MG63 (cell line): ENCODE results near the gene MFSD1. TPM values are rescaled to one million over a fixed set of nuclear protein-coding genes. Genes with fewer than 3 reads are reported as not detected.
"Not testable (repeated sequence)": the region's sequence is repeated elsewhere in the genome, so short reads cannot be mapped to it uniquely, and the experiment has no call there.

Experiments used
- DNase-seq: peaks from one replicate; pipeline ENCODE4 v3.0.0-alpha.2; 2020
- H3K27me3 ChIP-seq: fragments of 250-450 bp; sonication (Bioruptor Pico); 2 replicates; pipeline ENCODE4 v1.5.1; 2020; ENCODE audit warnings: mild to moderate bottlenecking, moderate library complexity
- H3K36me3 ChIP-seq: fragments of 250-450 bp; sonication (Bioruptor Pico); 2 replicates; pipeline ENCODE4 v1.5.1; 2020; ENCODE audit warnings: mild to moderate bottlenecking, moderate library complexity
- H3K4me3 ChIP-seq: fragments of 250-450 bp; sonication (Bioruptor Pico); 2 replicates; pipeline ENCODE4 v1.5.1; 2020; ENCODE audit warnings: mild to moderate bottlenecking, moderate library complexity
- H3K9me3 ChIP-seq: fragments of 250-450 bp; sonication (Bioruptor Pico); 2 replicates; pipeline ENCODE4 v1.5.1; 2020; ENCODE audit warnings: mild to moderate bottlenecking, moderate library complexity
- total RNA-seq: library from RNA; depleted of rRNA; stranded (reverse); fragments of >200 nt; shearing (Covaris generic); gene quantifications from 2 replicates; pipeline ENCODE4 v1.2.3, GENCODE V29; 2014; ENCODE audit warnings: low replicate concordance

The MFSD1 gene
- total RNA-seq, 1 experiment from 2014 or later = 122 TPM

DNA sequence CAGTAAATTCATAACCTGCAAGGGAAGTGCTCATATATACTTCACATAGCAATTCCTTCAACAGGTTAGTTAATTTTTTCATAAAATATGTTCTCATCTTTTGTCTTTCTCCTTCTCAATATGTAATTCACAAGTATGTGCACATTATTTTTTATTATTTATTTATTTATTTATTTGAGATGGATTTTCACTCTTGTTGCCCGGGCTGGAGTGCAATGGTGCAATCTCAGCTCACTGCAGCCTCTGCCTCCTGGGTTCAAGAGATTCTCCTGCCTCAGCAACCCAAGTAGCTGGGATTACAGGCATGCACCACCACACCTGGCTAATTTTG is 10.3 kb upstream of the MFSD1 start:
- not testable (repeated sequence) for DNase-seq, H3K4me3 ChIP-seq, H3K9me3 ChIP-seq, H3K36me3 ChIP-seq, H3K27me3 ChIP-seq

DNA sequence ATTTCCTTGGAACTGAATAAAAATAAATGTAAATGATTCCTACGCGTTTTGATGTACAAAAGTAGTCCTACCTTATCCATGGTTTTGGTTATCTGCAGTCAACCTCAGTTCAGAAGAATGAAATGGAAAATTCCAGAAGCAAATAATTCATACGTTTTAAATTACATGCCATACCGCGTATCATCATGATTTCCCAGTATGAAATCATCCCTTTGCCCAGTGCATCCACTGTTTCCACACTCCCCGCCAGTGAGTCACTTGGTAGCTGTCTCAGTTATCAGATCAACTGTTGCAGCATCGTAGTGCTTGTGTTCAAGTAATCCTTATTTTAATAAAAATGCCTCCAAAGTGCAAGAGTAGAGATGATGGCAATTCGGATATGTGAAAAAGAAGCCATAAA is 9.1 kb upstream of the MFSD1 start:
- Histone ChIP-seq H3K27me3 (no peaks in the 10 kb centered on the region), H3K9me3 (peaks cover under 1% of the 10 kb centered on the region), H3K36me3 (no peaks in the 10 kb centered on the region), H3K4me3 (no peak overlapping the region)
- peak; percentile 82 for DNase-seq

DNA sequence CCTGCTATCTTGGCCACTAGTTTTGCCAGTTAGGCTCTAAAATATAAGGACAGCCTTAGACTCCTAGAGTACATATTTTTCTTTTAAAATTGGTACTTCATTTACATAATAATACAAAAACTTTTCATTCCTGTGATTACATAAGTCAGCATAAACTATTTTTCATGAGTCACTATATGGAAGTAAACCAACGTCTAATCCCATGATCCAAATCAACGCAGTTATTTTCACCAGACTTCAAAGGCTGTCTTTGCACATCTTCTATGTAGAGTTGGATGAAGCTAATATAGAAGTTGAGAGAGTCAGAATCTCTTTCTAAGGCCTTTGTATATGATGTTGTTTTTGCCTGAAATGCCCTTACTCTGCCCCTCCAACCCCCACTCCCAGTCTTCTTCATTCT is 7.6 kb upstream of the MFSD1 start:
- no peaks in the 10 kb centered on the region for H3K27me3 ChIP-seq
- H3K4me3 ChIP-seq = no peak overlapping the region
- no peaks in the 10 kb centered on the region for H3K36me3 ChIP-seq
- DNase-seq = no peak
- H3K9me3 ChIP-seq = no peaks in the 10 kb centered on the region

DNA sequence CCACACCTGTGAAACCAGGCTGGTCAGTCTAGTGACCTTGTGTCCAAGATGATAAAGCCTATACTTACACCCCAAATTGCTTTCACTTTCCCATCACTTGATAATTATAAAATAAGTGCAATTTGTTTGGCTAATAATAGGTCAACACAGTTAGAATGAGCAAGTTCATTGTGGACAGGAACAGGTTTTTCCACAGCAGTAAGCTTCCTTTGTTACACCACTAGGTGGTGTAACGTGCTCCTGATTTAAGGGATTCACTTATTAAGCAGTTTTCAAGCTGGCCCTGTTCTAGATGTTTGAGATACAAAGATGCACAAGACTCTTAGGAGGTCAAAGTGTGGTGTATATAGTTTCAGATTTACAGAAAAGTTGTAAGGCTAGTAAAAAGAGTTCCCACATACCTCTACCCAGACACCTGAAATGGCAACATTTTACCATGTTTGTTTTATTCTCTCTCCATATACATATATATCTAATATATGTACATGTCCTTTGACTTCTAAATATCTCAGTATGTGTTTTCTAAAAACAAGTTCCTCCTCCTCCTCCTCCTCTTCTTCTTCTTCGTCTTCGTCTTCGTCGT is 6.8 kb upstream of the MFSD1 start:
- H3K27me3 ChIP-seq = no peaks in the 10 kb centered on the region
- no peak overlapping the region for H3K4me3 ChIP-seq
- H3K36me3 ChIP-seq = no peaks in the 10 kb centered on the region
- no peak for DNase-seq
- H3K9me3 ChIP-seq = no peaks in the 10 kb centered on the region

DNA sequence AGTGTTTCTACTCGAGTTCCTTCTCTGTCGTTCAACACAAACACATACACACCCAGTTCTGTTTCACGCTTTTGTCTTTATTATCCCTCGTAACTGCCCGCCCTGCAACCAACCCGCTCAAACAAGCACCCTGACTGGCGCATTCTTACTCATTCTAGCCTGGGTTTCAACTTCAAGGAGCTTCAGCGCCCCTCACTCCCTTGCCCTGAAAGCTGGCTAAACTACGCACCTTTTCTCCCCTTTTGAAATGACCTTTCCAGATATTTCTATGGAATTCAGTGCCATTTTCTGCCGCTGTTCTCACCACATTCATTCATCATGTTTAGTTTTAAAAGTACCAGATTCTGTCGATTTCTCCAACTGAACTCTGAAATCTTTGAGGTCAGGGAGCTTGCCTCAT is 653 bp upstream of the MFSD1 start:
- Histone ChIP-seq H3K27me3 (no peaks in the 10 kb centered on the region), H3K4me3 (peak overlapping the region; percentile 86), H3K9me3 (no peaks in the 10 kb centered on the region), H3K36me3 (peaks cover 3% of the 10 kb centered on the region; the same call in 1 of the 2 replicates)
- DNase-seq = no peak

DNA sequence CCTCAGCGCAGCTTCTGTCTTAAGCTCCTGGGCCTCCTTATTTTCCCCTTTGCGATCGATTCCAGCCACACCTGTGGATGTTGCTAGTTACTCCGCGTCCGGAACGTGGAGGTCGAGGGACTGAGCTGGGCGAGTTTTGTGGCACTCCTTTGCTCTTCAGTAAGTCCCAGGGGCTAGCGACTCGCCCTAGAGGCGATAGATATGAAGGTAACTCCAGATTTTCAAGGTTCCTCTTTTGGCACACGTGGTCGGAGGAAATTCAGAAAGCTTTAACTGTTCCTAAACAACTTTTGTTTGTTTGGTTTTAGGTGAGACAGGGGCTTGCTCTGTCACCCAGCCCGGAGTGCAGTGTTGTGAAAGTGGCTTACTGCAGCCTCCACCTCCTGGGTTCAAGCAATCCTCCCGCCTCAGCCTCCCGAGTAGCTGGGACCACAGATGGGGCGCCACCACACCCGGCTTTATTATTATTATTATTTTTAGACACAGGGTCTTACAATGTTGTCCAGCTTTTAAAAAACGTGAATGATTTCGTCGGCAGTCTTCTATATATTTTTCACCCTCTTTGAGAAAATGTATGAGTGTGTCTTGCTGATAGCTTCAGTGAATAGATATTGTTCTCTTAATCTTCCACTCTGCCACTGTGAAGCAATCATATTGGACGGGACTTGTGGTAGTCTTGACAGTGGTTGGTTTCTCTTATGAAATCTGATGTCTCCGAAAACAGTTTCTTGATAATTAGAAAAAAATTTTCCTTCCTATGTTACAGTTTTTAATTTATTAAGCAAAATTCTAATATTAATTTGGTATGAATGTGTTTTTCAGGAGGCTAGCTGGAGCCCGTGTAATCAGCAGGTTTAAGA is 785 bp downstream of the MFSD1 start:
- H3K4me3 ChIP-seq = peak overlapping the region; percentile 86
- H3K9me3 ChIP-seq = no peaks in the 10 kb centered on the region
- no peaks in the 10 kb centered on the region for H3K27me3 ChIP-seq
- H3K36me3 ChIP-seq = peaks cover 8% of the 10 kb centered on the region
- DNase-seq = no peak

DNA sequence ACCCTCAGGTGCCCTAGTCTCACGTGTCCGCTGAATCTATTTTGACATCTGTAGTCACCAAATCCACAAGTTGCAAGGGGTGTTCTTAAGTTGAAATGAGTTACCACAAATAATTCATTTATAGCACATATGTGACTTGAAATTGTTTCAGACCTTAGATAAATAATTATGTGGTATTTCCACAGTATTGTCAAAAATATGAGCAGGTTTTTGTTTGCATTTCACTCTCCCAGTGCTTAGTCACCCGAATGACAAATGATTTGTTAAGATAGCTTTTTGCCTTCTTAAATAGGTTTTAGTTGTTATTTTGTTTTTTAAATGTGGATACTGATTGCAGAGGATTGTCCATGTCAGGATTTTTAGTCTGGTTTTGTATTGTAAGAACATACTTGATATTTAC is 2.6 kb downstream of the MFSD1 start:
- DNase-seq = no peak
- no peaks in the 10 kb centered on the region for H3K9me3 ChIP-seq
- peaks cover 22% of the 10 kb centered on the region for H3K36me3 ChIP-seq
- H3K27me3 ChIP-seq = no peaks in the 10 kb centered on the region
- no peak overlapping the region for H3K4me3 ChIP-seq

DNA sequence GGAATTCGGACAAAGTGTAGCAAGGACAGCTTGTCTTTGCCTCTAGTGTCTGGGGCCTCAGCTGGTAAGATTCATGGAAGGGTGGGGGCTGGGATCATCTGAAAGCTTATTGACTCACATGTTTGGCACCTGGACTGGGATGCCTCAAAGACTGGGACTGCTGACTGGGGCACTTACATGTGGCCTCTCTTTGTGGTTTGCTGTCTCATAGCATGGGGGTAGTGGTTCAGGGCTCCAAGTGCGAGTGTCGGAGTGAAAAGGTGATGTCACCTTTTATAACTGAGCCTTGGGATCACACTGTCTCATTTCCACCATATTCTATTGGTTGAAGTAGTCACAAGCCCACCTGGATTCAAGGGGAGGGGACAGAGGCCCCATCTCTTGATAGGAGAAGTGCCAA is 6.8 kb downstream of the MFSD1 start:
- Histone ChIP-seq H3K4me3 (no peak overlapping the region), H3K9me3 (no peaks in the 10 kb centered on the region), H3K36me3 (peaks cover 55% of the 10 kb centered on the region), H3K27me3 (no peaks in the 10 kb centered on the region)
- DNase-seq = peak; percentile 33

DNA sequence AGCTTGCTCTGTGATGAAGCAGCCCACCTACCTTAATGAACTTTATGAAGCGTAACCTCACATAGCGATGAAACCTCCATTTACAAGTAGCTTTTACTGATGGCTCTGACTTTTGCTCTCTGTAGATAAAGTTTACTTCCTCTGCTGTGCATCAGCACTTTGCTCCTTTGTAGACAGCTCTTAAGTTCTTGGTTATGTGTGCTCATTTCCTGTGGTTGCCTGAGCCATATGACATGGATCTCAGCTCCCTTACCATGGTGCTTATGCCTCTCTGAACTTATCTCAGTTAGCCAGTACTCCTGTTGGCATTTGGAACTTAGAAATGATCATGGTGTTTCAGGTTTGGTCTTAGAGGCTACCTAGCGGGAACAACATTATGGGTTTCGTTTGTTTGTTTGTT is 7.8 kb downstream of the MFSD1 start:
- H3K4me3 ChIP-seq = no peak overlapping the region
- H3K27me3 ChIP-seq = no peaks in the 10 kb centered on the region
- H3K36me3 ChIP-seq = peaks cover 63% of the 10 kb centered on the region
- no peaks in the 10 kb centered on the region for H3K9me3 ChIP-seq
- DNase-seq = no peak

DNA sequence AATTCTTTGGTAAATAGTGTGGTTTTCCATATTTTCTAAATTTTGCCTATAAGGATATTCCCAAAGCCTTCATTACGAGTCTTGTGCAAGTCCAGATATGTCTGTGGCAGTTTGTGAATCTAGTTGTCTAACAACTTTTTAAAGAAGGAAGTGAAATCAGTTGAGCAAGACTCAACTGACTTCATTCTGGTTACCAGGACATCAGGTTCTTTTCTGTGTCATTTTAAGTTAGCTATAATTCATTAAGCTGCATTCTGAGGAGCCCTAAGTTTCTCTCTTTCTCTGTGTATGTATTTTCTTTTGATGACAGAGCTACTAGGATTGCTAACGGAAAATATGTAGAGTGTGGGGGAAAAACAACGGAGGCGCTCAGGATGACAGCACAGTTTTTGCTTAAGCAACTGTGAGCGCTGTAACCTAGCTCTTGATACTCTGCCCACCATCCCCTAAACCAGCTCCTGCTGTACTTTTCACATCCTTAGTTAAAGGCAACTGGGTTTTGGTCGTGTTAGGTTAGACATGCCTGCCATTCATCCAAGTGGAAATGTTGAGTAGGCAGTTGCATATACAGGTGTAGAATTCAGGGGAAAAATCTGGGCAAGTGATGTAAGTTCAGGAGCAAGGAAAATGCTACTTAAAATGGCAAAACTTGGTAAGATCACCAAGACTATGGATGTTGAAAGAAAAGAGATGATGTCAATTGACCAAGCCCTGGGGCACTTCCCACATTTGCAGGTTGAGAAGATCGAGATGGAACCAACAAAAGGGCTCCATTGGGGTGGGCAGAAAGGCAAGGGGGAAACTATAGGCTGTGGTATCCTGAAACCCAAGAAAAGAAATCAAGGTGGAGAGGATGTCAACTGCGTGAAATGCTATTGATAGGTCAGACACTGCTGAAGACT is 9.2 kb downstream of the MFSD1 start:
- DNase-seq = no peak
- Histone ChIP-seq H3K9me3 (no peaks in the 10 kb centered on the region), H3K4me3 (no peak overlapping the region), H3K27me3 (no peaks in the 10 kb centered on the region), H3K36me3 (peaks cover 68% of the 10 kb centered on the region)

DNA sequence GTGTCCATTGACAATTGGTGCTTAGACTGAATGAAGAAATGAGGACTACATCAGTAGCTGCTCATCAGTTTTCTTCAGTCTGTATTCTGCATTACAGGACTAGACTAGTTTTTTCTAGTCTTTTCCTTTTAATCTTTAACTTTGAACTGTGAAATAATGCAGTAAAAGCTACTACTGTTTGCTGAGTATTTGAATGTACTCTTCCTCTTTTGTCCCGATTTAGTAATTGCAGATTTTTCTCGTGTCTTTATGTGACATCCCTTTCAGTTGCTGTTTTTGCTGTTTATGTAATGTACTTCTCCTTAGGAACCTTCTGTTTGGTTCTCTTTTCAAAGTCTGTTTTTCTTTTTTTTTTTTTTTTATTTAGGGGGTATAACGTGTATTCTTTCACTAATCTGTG is 17.4 kb downstream of the MFSD1 start:
- H3K9me3 ChIP-seq = no peaks in the 10 kb centered on the region
- H3K27me3 ChIP-seq = no peaks in the 10 kb centered on the region
- H3K36me3 ChIP-seq = peaks cover 40% of the 10 kb centered on the region
- DNase-seq = no peak
- H3K4me3 ChIP-seq = no peak overlapping the region

DNA sequence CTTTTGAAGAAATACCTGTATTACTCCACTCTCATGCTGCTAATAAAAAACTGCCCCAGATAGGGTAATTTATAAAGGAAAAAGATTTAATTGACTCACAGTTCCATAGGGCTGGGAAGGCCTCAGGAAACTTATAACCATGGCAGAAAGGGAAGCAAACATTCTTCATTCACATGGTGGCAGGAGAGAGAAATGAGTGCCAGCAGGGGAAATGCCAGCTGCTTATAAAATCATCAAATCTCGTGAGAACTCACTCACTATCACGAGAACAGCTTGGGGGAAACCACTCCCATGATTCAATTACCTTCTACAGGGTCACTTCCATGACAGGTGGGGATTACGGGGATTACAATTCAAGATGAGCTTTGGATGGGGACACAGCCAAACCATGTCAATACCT is 18.7 kb downstream of the MFSD1 start:
- H3K27me3 ChIP-seq = no peaks in the 10 kb centered on the region
- H3K36me3 ChIP-seq = peaks cover 38% of the 10 kb centered on the region
- no peak overlapping the region for H3K4me3 ChIP-seq
- DNase-seq = no peak
- H3K9me3 ChIP-seq = no peaks in the 10 kb centered on the region

DNA sequence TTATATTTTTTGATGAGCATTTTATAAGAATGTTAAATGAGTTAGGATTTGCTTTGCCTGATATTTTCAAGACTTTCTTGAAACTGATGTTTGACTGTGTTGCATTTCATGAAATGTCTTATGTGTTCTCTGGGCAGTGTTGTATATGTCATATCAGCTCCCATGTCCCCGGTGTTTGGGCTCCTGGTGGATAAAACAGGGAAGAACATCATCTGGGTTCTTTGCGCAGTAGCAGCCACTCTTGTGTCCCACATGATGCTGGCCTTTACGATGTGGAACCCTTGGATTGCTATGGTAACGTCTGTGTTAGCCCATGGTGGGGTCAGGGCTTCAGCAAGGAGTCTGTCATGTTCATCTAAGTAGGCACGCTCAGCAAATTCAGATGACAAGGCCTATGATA is 20.0 kb downstream of the MFSD1 start:
- H3K9me3 ChIP-seq = no peaks in the 10 kb centered on the region
- no peaks in the 10 kb centered on the region for H3K27me3 ChIP-seq
- peaks cover 34% of the 10 kb centered on the region for H3K36me3 ChIP-seq
- DNase-seq = no peak
- no peak overlapping the region for H3K4me3 ChIP-seq

DNA sequence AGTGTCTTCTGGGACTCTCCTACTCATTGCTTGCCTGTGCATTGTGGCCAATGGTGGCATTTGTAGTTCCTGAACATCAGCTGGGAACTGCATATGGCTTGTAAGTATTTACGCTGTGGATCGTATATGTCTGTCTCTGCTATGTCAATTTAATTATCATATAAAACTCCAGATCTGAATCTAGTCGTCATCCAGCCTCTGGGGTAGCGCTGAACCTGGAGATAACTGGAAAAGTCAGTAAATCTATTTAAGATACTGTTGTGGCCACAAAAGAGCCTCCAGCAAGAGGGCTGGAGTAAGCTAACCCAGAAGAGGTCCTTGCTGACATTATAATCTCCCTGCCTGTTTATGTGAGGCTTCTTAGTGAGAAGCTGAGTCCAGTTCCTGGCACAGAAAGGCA is 21.6 kb downstream of the MFSD1 start:
- Histone ChIP-seq H3K4me3 (no peak overlapping the region), H3K27me3 (no peaks in the 10 kb centered on the region), H3K36me3 (peaks cover 38% of the 10 kb centered on the region), H3K9me3 (no peaks in the 10 kb centered on the region)
- no peak for DNase-seq

DNA sequence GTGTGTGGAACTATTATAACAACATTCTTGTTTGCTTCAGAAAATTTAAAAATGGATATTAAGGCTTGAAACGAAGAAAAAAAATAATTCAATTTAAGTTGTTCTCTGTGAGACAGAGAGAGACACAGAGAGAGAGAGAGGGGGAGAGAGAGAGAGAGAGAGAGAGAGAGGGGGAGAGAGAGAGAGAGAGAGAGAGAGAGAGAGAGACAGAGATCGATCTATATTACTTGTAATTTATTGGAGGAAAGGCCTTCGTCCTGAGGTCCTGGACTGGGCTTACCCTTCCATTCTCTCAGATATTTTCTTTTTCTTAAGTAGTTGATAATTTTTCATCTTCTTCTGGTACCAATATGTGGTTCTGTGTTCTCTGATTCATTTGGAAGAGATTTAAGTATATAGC is 25.9 kb downstream of the MFSD1 start:
- Histone ChIP-seq H3K36me3 (peaks cover 47% of the 10 kb centered on the region), H3K27me3 (no peaks in the 10 kb centered on the region), H3K4me3 (no peak overlapping the region), H3K9me3 (peaks cover 2% of the 10 kb centered on the region; the same call in 1 of the 2 replicates)
- DNase-seq = no peak

DNA sequence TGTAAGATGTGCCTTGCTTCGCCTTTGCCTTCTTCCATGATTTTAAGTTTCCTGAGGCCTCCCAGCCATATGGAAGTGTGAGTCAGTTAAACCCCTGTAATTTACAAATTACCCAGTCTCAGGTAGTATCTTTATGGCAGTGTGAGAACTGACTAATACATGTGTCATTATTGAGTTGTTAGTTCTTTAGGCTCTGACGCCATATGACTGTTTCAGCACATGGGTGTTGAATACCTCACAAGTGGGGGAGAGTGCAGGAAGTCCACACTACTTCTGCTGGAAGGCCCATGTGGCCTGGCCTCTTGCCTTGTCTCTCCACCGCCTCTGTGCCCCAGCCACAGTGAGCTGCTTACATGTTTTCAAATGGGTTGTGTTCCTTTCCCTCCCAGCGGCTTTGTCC is 28.5 kb downstream of the MFSD1 start:
- Histone ChIP-seq H3K36me3 (peaks cover 34% of the 10 kb centered on the region), H3K27me3 (no peaks in the 10 kb centered on the region), H3K4me3 (no peak overlapping the region), H3K9me3 (peaks cover 2% of the 10 kb centered on the region; the same call in 1 of the 2 replicates)
- DNase-seq = peak; percentile 52

DNA sequence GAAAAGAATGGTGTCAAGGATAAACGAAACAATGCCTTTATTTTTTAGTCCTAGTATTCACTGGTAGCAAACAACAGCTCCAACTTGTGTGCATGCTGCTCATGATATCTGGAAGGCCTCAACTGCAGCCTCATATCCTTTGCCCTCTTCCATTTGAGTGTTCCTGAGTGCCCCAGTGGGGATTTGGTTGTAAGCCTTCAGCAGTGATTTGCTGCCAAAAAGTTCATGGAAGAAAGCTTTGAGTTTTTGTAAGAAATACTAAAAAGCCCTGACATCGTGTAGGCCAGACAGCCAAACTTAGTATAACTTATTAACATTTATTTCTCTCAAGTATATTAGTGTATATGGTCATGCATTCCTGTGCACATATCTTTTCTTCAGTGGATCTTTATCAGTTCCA is 30.0 kb downstream of the MFSD1 start:
- Histone ChIP-seq H3K27me3 (no peaks in the 10 kb centered on the region), H3K4me3 (no peak overlapping the region), H3K9me3 (peaks cover 2% of the 10 kb centered on the region; the same call in 1 of the 2 replicates), H3K36me3 (peaks cover 32% of the 10 kb centered on the region)
- DNase-seq = no peak
